Body of pancreas (tissue), 4 donors: ENCODE measurements around the gene SOCS7.

ENCODE experiments used
- POLR2A ChIP-seq, 3 donors: fragments of 450-650 bp; IDR thresholded peaks; one replicate each; pipeline ENCODE4 v1.6.1; 2016; ENCODE audit warnings: antibody characterized with exemption in 3 of 3, mild to moderate bottlenecking in 2 of 3
- TF ChIP-seq, protein P1 (sequence below), 7 experiments: fragments of 450-650 bp in 4 of 7; fragments of 200-600 bp in 3 of 7; sonication (generic) in 3 of 7; IDR thresholded peaks; one replicate each; pipeline ENCODE4 v1.5.1; 2016 to 2019; ENCODE audit warnings: antibody characterized with exemption in 7 of 7

DNA sequence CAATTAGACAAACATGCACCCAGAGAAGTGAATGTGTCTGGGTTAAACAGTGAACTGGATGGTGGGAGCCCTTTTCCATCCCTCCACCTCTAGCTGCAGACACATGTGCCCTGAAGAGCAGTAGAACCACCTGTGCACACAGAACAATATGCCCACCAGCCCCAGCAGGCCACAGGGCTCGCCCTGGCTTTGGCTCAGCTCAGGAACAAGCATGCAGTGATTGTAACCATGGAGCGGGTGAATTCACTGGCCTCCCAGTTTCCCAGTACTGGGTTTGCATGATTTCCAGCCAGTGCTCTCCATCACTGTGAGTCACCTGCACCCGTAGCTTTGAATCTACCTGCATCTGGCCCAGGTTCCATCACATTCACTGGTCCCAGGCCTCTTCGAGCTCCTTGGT is 13.1 kb upstream of the SOCS7 start:
- TF ChIP-seq POLR2A (IDR thresholded peaks at IDR 0.05): no peak
- TF ChIP-seq, protein P1, sequence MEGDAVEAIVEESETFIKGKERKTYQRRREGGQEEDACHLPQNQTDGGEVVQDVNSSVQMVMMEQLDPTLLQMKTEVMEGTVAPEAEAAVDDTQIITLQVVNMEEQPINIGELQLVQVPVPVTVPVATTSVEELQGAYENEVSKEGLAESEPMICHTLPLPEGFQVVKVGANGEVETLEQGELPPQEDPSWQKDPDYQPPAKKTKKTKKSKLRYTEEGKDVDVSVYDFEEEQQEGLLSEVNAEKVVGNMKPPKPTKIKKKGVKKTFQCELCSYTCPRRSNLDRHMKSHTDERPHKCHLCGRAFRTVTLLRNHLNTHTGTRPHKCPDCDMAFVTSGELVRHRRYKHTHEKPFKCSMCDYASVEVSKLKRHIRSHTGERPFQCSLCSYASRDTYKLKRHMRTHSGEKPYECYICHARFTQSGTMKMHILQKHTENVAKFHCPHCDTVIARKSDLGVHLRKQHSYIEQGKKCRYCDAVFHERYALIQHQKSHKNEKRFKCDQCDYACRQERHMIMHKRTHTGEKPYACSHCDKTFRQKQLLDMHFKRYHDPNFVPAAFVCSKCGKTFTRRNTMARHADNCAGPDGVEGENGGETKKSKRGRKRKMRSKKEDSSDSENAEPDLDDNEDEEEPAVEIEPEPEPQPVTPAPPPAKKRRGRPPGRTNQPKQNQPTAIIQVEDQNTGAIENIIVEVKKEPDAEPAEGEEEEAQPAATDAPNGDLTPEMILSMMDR (IDR thresholded peaks at IDR 0.05): no peak
